ENCODE data around the gene ZNF763. TPM values are rescaled to one million over a fixed set of nuclear protein-coding genes. Genes with fewer than 3 reads are reported as not detected.
"Not testable (repeated sequence)": the region's sequence is repeated elsewhere in the genome, so short reads cannot be mapped to it uniquely, and the experiment has no call there.

The ZNF763 gene
- total RNA-seq (6.1 TPM), polyA plus RNA-seq (3.3 TPM)

DNA sequence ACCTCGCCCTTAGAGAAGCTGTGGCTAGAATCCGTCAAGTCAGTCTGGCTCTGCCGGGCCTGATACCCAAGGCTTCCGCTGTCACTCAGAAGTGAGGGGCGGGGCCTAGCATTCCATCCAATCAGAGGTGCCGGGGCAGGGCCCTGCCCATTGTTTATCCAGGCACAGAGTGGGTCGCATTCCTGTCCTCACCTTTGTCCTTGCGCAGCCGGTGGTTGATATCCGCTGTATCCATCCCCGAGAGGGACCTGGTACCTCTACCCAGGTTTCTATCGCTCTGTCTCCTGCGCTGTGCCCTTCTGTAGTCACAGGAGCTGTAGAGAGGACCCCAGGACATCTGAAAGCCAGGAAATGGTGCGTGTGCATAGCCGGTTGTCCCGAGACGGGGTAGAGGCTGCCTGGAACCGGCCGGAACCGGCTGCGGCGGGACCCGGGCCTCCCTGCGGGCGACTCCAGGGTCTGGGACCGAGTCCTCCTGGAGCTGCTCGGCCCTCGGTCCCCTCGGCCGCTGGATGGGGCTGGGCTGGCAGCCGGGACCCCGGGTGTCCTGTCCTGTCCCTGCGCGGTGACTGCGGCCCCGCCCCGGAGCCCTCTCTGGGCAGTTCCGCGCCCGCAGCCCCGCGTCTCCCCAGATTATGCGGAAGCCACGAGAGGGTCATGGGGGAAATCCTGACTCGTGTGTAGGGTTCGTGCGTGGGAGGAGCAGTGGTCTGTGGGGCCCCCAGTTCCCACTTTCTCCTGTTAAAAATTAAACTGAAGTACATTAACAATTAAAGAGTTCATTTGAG is at the start of gene ZNF763:
Gene ZNF763 (plus strand): TSS at position 183 of the 788 bp plus-strand sequence. CDS start 169 bp downstream, at position 352.
- under 1% methylated on average over 47 of the region's 47 CpGs for WGBS
- Histone ChIP-seq H3K36me3 (ENCODE audit: insufficient read depth) (no peaks in the 10 kb centered on the region), H3K4me3 (ENCODE audit: low read depth, low read length) (peak within 1 kb of the TSS; percentile 71), H3K4me1 (ENCODE audit: insufficient read depth) (no peaks in the 10 kb centered on the region), H3K27ac (ENCODE audit: low read depth) (peak within 1 kb of the TSS; percentile 97)
- DNase-seq (ENCODE audit: extremely low spot score), result peak; percentile 81

GRCh38 chr19:11921852-11922495 is 42.9 kb upstream of the ZNF763 start:
- WGBS, result 19% methylated on average over 6 of the region's 6 CpGs
- Histone ChIP-seq H3K36me3 (ENCODE audit: insufficient read depth) (no peaks in the 10 kb centered on the region), H3K4me3 (ENCODE audit: low read depth, low read length) (no peak overlapping the region), H3K27ac (ENCODE audit: low read depth) (no peak overlapping the region), H3K4me1 (ENCODE audit: insufficient read depth) (no peaks in the 10 kb centered on the region)
- DNase-seq (ENCODE audit: extremely low spot score), result no peak

GRCh38 chr19:11924886-11925650 is 39.8 kb upstream of the ZNF763 start, which contains the start of gene ZNF700:
Gene ZNF700, plus strand, starts transcription at chr19:11925107. Its CDS starts 104 bp downstream, at chr19:11925211.
- H3K27ac ChIP-seq (ENCODE audit: low read depth), result peak within 1 kb of the TSS; percentile 87
- H3K4me3 ChIP-seq (ENCODE audit: low read depth, low read length), result peak within 1 kb of the TSS; percentile 88
- DNase-seq (ENCODE audit: extremely low spot score), result peak; percentile 95
- H3K36me3 ChIP-seq (ENCODE audit: insufficient read depth), result no peaks in the 10 kb centered on the region
- H3K4me1 ChIP-seq (ENCODE audit: insufficient read depth), result no peaks in the 10 kb centered on the region
- WGBS, result under 1% methylated on average over 53 of the region's 53 CpGs

DNA sequence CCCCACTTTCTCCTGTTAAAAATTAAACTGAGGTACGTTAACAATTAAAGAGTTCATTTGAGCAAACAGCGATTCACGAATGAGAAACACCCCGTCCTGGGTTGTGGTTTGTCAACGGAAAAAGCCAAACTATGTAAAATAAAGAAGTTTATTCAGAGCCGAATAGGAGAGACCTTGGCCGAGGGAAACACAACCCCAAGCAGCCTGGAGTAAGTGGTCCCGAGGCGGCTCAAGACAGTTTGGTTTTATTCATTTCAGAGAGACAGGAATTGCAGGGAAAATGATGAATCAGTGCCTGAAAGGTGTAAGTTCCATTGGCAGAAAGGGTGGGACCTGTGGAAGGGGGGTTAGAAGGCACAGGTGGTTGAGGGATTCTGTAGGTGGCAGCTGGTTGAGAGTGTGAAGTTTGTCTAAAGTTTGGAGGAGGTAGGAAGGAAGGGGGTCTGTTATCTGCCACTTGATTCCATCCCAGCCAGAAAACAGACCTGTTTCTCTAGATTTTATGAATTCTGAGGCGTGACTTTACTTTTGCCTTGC is 39.1 kb upstream of the ZNF763 start:
- H3K4me1 ChIP-seq (ENCODE audit: insufficient read depth); DNase-seq (ENCODE audit: extremely low spot score); H3K36me3 ChIP-seq (ENCODE audit: insufficient read depth): not testable (repeated sequence)
- Histone ChIP-seq H3K27ac (ENCODE audit: low read depth) (peak overlapping the region; percentile 87), H3K4me3 (ENCODE audit: low read depth, low read length) (peak overlapping the region; percentile 88)
- WGBS, result 8% methylated on average over 10 of the region's 10 CpGs

DNA sequence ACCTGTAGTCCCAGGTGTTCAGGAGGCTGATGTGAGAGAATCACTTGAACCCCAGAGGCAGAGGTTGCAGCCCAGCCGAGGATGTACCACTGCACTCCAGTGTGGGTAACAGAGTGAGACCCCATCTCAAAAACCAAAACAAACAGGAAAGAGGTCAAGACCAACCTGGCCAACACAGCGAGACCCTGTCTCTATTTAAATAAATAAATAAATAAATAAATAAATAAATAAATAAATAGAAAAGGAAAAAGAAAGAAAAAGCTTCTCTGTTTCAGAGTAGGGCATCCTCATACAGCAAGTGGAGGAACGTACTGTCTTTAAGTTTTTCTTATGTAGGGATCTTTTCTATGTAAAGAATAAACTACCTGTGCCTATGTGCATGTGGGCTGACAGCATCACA is 37.6 kb upstream of the ZNF763 start:
- Histone ChIP-seq H3K4me3 (ENCODE audit: low read depth, low read length) (no peak overlapping the region), H3K4me1 (ENCODE audit: insufficient read depth) (no peaks in the 10 kb centered on the region), H3K27ac (ENCODE audit: low read depth) (no peak overlapping the region), H3K36me3 (ENCODE audit: insufficient read depth) (no peaks in the 10 kb centered on the region)
- DNase-seq (ENCODE audit: extremely low spot score), result no peak
- WGBS, result 94% methylated on average over 3 of the region's 3 CpGs

DNA sequence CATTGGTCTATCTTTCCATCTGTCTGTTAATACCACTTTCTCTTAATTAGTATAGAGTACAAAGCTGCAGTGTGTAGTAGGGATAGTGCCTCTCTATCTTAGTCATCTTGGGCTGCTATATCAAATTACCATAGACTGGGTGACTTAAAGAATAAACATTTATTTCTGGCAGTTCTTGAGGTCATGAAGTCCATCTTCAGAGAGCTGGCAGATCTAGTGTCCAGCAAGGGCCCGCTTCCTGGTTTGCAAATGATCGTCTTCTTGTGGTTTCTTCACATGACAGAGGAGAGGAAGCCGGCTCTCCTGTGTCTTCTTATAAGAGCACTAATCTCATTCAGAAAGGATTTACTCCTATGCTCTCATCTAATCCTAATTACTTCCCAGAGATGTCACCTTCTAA is 33.8 kb upstream of the ZNF763 start:
- no peaks in the 10 kb centered on the region for H3K36me3 ChIP-seq (ENCODE audit: insufficient read depth)
- no peaks in the 10 kb centered on the region for H3K4me1 ChIP-seq (ENCODE audit: insufficient read depth)
- H3K4me3 ChIP-seq (ENCODE audit: low read depth, low read length), result no peak overlapping the region
- WGBS, result 85% methylated on average over 3 of the region's 3 CpGs
- no peak overlapping the region for H3K27ac ChIP-seq (ENCODE audit: low read depth)
- DNase-seq (ENCODE audit: extremely low spot score), result no peak

- H3K4me3 ChIP-seq (ENCODE audit: low read depth, low read length), result no peak overlapping the region
- H3K27ac ChIP-seq (ENCODE audit: low read depth), result no peak overlapping the region
- no peaks in the 10 kb centered on the region for H3K4me1 ChIP-seq (ENCODE audit: insufficient read depth)
- no peak for DNase-seq (ENCODE audit: extremely low spot score)
- 94% methylated on average over 3 of the region's 3 CpGs for WGBS
- H3K36me3 ChIP-seq (ENCODE audit: insufficient read depth), result no peaks in the 10 kb centered on the region
These were observed 33.3 kb upstream of the ZNF763 start for GRCh38 chr19:11931513-11931912.

DNA sequence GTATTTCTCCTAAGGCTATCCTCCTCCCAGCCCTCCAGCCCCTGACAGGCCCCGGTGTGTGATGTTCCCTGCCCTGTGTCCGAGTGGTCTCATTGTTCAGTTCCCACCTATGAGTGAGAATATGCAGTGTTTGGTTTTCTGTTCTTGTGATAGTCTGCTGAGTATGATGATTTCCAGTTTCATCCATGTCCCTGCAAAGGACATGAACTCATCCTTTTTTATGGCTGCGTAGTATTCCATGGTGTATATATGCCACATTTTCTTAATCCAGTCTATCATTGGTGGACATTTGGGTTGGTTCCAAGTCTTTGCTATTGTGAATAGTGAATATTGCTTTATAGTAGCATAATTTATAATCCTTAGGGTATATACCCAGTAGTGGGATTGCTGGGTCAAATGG is 29.0 kb upstream of the ZNF763 start:
- not testable (repeated sequence) for H3K27ac ChIP-seq (ENCODE audit: low read depth); DNase-seq (ENCODE audit: extremely low spot score); H3K4me1 ChIP-seq (ENCODE audit: insufficient read depth); H3K4me3 ChIP-seq (ENCODE audit: low read depth, low read length); H3K36me3 ChIP-seq (ENCODE audit: insufficient read depth)
- WGBS, result 99% methylated on average over 3 of the region's 3 CpGs

GRCh38 chr19:11938383-11938782 is 26.5 kb upstream of the ZNF763 start:
- 100% methylated on average over 3 of the region's 3 CpGs for WGBS
- not testable (repeated sequence) for H3K36me3 ChIP-seq (ENCODE audit: insufficient read depth); DNase-seq (ENCODE audit: extremely low spot score); H3K4me3 ChIP-seq (ENCODE audit: low read depth, low read length); H3K27ac ChIP-seq (ENCODE audit: low read depth); H3K4me1 ChIP-seq (ENCODE audit: insufficient read depth)

GRCh38 chr19:11941361-11941887 is 23.4 kb upstream of the ZNF763 start:
- not testable (repeated sequence) for DNase-seq (ENCODE audit: extremely low spot score); H3K4me1 ChIP-seq (ENCODE audit: insufficient read depth); H3K27ac ChIP-seq (ENCODE audit: low read depth); H3K36me3 ChIP-seq (ENCODE audit: insufficient read depth); H3K4me3 ChIP-seq (ENCODE audit: low read depth, low read length)
- 98% methylated on average over 29 of the region's 29 CpGs for WGBS

GRCh38 chr19:11942008-11942842 is 22.6 kb upstream of the ZNF763 start:
- Histone ChIP-seq H3K4me3 (ENCODE audit: low read depth, low read length) (no peak overlapping the region), H3K27ac (ENCODE audit: low read depth) (no peak overlapping the region), H3K36me3 (ENCODE audit: insufficient read depth) (peaks cover 2% of the 10 kb centered on the region), H3K4me1 (ENCODE audit: insufficient read depth) (no peaks in the 10 kb centered on the region)
- 98% methylated on average over 10 of the region's 10 CpGs for WGBS
- no peak for DNase-seq (ENCODE audit: extremely low spot score)

- DNase-seq (ENCODE audit: extremely low spot score), result no peak
- H3K4me1 ChIP-seq (ENCODE audit: insufficient read depth), result no peaks in the 10 kb centered on the region
- peaks cover 2% of the 10 kb centered on the region for H3K36me3 ChIP-seq (ENCODE audit: insufficient read depth)
- H3K4me3 ChIP-seq (ENCODE audit: low read depth, low read length), result no peak overlapping the region
- no peak overlapping the region for H3K27ac ChIP-seq (ENCODE audit: low read depth)
These were observed 22.1 kb upstream of the ZNF763 start for GRCh38 chr19:11942843-11943108.

DNA sequence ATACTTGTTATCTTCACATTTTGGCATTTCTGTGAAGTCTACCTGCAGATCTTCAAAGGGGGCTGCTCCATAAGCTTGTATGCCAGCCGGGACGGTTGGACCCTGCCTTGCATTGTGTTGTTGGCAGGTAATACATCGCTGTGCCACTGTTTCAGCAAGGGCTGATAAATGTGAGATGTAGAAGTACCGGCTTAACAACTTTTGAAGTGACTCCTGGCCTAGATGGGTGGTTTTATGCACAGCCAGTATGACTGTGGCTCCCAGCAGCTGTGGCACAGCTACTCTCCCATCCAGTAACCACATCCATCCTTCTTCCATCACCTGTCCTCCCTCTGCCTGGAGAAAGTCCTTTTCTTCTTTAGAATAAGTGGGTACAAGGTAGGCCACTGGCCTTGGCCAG is 20.2 kb upstream of the ZNF763 start:
- WGBS, result 98% methylated on average over 4 of the region's 4 CpGs
- H3K4me1 ChIP-seq (ENCODE audit: insufficient read depth), result no peaks in the 10 kb centered on the region
- DNase-seq (ENCODE audit: extremely low spot score), result no peak
- peaks cover 7% of the 10 kb centered on the region for H3K36me3 ChIP-seq (ENCODE audit: insufficient read depth)
- no peak overlapping the region for H3K4me3 ChIP-seq (ENCODE audit: low read depth, low read length)
- no peak overlapping the region for H3K27ac ChIP-seq (ENCODE audit: low read depth)

Measured in urinary bladder (tissue), 4 donors.